PC-3 (cell line): ENCODE data around the gene TNFRSF12A.

Experiments used
- CTCF ChIP-seq: fragments of 300-600 bp; sonication (generic); conservative IDR thresholded peaks from 2 replicates; pipeline ENCODE4 v1.5.1; 2017; ENCODE audit warnings: antibody characterized with exemption, low read depth, mild to moderate bottlenecking, low read length
- EZH2 ChIP-seq: fragments of 300-600 bp; sonication (generic); IDR thresholded peaks from one replicate; pipeline ENCODE4 v1.6.1; 2017; ENCODE audit warnings: antibody characterized with exemption, mild to moderate bottlenecking, low read length; ENCODE audit not compliant: unreplicated experiment
- EZH2phosphoT487 ChIP-seq: fragments of 300-600 bp; sonication (generic); IDR thresholded peaks from 2 replicates; pipeline ENCODE4 v1.6.1; 2018; ENCODE audit warnings: mild to moderate bottlenecking, antibody characterized with exemption, low read length, borderline replicate concordance

GRCh38 chr16:2988590-2989099 lies 31.5 kb upstream of the TNFRSF12A start:
- TF ChIP-seq CTCF (no peak), EZH2 (no peak), EZH2phosphoT487 (no peak)
